GM19468 (cell line): Measurements from ENCODE around the gene NXF1.

Experiments
- ATAC-seq: cut with Tn5 transposase; IDR thresholded peaks from one replicate; pipeline ENCODE4 v1.9.1; 2021; ENCODE audit warnings: mild to moderate bottlenecking, moderate library complexity, moderate number of reproducible peaks; ENCODE audit not compliant: unreplicated experiment; ENCODE audit errors: extremely low read depth

Gene NXF1

GRCh38 chr11:62747475-62748160, 57.6 kb downstream of the NXF1 start:
- no peak for ATAC-seq
